Activated CD4-positive, alpha-beta T cell treated with anti-CD3 and anti-CD28 coated beads for 36 hours (primary cell): ENCODE data around the gene PHC2. TPM values are rescaled to one million over a fixed set of nuclear protein-coding genes. Genes with fewer than 3 reads are reported as not detected.

Experiments used
- ATAC-seq: fragments of 200-7000 bp; cut with Tn5 transposase; one replicate; pipeline ENCODE4 v1.10.0; 2021; ENCODE audit warnings: mild to moderate bottlenecking, moderate library complexity
- CTCF ChIA-PET: fragments of 350-600 bp; sonication (Branson Sonifier 250); formaldehyde crosslinking; loops from one replicate; lab custom pipeline; 2021; ENCODE audit warnings: antibody characterized with exemption; lab: Charles Lee
- POLR2A ChIA-PET: fragments of 350-600 bp; sonication (Branson Sonifier 250); formaldehyde crosslinking; loops from one replicate; lab custom pipeline; 2021; ENCODE audit warnings: antibody characterized with exemption, inconsistent platforms; lab: Charles Lee
- DNase-seq: peaks from one replicate; pipeline ENCODE4 v3.0.0-alpha.2; 2020
- H3K27ac Mint-ChIP-seq: one replicate; pipeline ENCODE4 v1.8.0; 2021; ENCODE audit warnings: mixed read lengths
- H3K27me3 Mint-ChIP-seq: one replicate; pipeline ENCODE4 v1.8.0; 2021; ENCODE audit warnings: mixed read lengths
- H3K36me3 Mint-ChIP-seq: one replicate; pipeline ENCODE4 v1.8.0; 2021; ENCODE audit warnings: low read depth, mixed read lengths
- H3K4me1 Mint-ChIP-seq: one replicate; pipeline ENCODE4 v1.8.0; 2021; ENCODE audit warnings: mixed read lengths
- H3K4me3 Mint-ChIP-seq: one replicate; pipeline ENCODE4 v1.8.0; 2021; ENCODE audit warnings: mild to moderate bottlenecking, moderate library complexity, mixed read lengths
- H3K9me3 Mint-ChIP-seq: one replicate; pipeline ENCODE4 v1.8.0; 2021; ENCODE audit warnings: low read depth, mixed read lengths
- intact Hi-C, 2 experiments: fragments of 100-400 bp; cut with DNase I in 1 of 2; cut with micrococcal nuclease in 1 of 2; formaldehyde crosslinking; loops; one replicate each; pipeline versions ENCODE4 v1.14.2 to v1.15.1; 2022 to 2024; cut with DNase I, micrococcal nuclease
- total RNA-seq, 2 experiments: library from RNA; stranded (reverse); gene quantifications; one replicate each; pipeline ENCODE4 v1.2.3, GENCODE V29; 2021

PHC2 gene
- total RNA-seq, 2 experiments from 2014 or later: 23.8 to 28.4 TPM

DNA sequence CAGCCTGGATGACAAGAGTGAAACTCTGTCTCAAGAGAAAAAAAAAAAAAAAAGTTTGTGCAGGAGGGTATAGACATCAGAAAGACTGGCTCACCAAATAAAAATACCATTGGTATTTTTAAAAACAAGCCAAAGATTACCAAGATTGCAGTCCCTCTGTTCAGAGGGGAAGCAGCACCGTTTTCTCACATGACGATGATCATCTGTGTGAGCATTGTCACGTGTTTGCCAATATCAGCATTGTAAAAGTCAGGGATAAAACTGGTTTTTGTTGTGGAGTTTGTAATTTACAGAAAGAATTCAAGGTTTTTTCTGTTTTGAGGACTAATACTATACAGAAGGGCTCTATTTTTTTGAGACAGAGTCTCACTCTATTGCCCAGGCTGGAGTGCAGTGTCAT is 148.1 kb downstream of the PHC2 start:
- CTCF ChIA-PET: interaction anchor here (1.5 kb wide), 1 partner anchor 13 kb away, joined by 4 read pairs; no protein-coding TSS in a partner anchor
- intact Hi-C loops: no loop called here
- H3K9me3 Mint-ChIP-seq: no peaks in the 10 kb centered on the region

GRCh38 chr1:33281554-33282303 is 149.2 kb downstream of the PHC2 start:
- Mint-ChIP-seq H3K27me3 (no peaks in the 10 kb centered on the region), H3K9me3 (no peaks in the 10 kb centered on the region), H3K4me3 (no peak overlapping the region), H3K36me3 (peaks cover 9% of the 10 kb centered on the region), H3K4me1 (no peaks in the 10 kb centered on the region), H3K27ac (no peak overlapping the region)
- no peak for ATAC-seq
- POLR2A ChIA-PET: no interaction called here
- intact Hi-C loops: no loop called here
- CTCF ChIA-PET: no interaction called here
- no peak for DNase-seq

More for the DNA sequence above, 148.1 kb downstream of the PHC2 start:
- Mint-ChIP-seq H3K27me3 (no peaks in the 10 kb centered on the region), H3K27ac (no peak overlapping the region), H3K4me1 (no peaks in the 10 kb centered on the region), H3K36me3 (peaks cover 6% of the 10 kb centered on the region), H3K4me3 (no peak overlapping the region)
- DNase-seq: no peak
- POLR2A ChIA-PET: no interaction called here
- ATAC-seq: no peak

DNA sequence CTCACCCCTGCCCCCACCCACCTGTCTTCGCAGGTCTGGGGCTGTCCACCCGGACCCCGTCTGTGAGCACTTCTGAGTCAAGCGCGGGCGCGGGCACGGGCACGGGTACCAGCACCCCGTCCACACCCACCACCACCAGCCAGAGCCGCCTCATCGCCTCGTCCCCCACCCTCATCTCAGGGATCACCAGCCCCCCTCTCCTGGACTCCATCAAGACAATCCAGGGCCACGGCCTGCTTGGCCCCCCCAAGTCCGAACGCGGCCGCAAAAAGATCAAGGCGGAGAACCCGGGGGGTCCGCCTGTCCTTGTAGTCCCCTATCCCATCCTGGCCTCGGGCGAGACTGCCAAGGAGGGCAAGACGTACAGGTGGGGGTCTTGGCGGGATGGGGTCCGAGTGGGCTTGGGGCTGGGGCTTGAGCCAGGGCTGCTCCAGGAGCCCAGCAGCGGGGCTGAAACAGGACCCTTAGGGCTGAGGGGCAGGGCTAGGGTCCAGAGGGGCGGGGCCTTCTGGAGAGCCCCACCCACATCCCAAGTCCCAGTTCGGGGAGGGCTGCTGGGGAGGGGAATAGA is 150.7 kb downstream of the PHC2 start:
- H3K36me3 Mint-ChIP-seq: peaks cover 10% of the 10 kb centered on the region
- no peak overlapping the region for H3K27ac Mint-ChIP-seq
- ATAC-seq: no peak
- H3K4me1 Mint-ChIP-seq: no peaks in the 10 kb centered on the region
- DNase-seq: no peak
- H3K4me3 Mint-ChIP-seq: no peak overlapping the region
- ChIA-PET CTCF (no interaction called here), POLR2A (no interaction called here)
- intact Hi-C loops: no loop called here
- no peaks in the 10 kb centered on the region for H3K27me3 Mint-ChIP-seq
- no peaks in the 10 kb centered on the region for H3K9me3 Mint-ChIP-seq

- DNase-seq (no peak), ATAC-seq (no peak)
- H3K36me3 Mint-ChIP-seq: peaks cover 10% of the 10 kb centered on the region
- CTCF ChIA-PET: interaction anchor here (1.1 to 1.8 kb wide), 2 partner anchors 18 to 20 kb away, joined by 3 to 9 read pairs; no protein-coding TSS in a partner anchor
- no peaks in the 10 kb centered on the region for H3K27me3 Mint-ChIP-seq
- no peak overlapping the region for H3K4me3 Mint-ChIP-seq
- H3K9me3 Mint-ChIP-seq: no peaks in the 10 kb centered on the region
- peaks cover 13% of the 10 kb centered on the region for H3K4me1 Mint-ChIP-seq
- no peak overlapping the region for H3K27ac Mint-ChIP-seq
- intact Hi-C loops: no loop called here
- POLR2A ChIA-PET: no interaction called here
Measured at GRCh38 chr1:33277488-33278084, 153.3 kb downstream of the PHC2 start.

GRCh38 chr1:33276573-33277298 is 154.2 kb downstream of the PHC2 start:
- Mint-ChIP-seq H3K4me3 (no peak overlapping the region), H3K27ac (no peak overlapping the region), H3K4me1 (peaks cover 17% of the 10 kb centered on the region), H3K36me3 (peaks cover 7% of the 10 kb centered on the region), H3K27me3 (no peaks in the 10 kb centered on the region), H3K9me3 (no peaks in the 10 kb centered on the region)
- no peak for ATAC-seq
- no peak for DNase-seq
- POLR2A ChIA-PET: no interaction called here
- CTCF ChIA-PET: interaction anchor here (0.6 to 1.8 kb wide), 3 partner anchors 19 to 76 kb away, joined by 3 to 9 read pairs (median 3); no protein-coding TSS in a partner anchor
- intact Hi-C loops: no loop called here

- ChIA-PET POLR2A (no interaction called here), CTCF (no interaction called here)
- Mint-ChIP-seq H3K9me3 (no peaks in the 10 kb centered on the region), H3K27ac (no peak overlapping the region), H3K4me1 (peaks cover 22% of the 10 kb centered on the region), H3K36me3 (peaks cover 4% of the 10 kb centered on the region), H3K27me3 (no peaks in the 10 kb centered on the region), H3K4me3 (no peak overlapping the region)
- no peak for DNase-seq
- no peak for ATAC-seq
- intact Hi-C loops: no loop called here
Measured at GRCh38 chr1:33275706-33276572, 155.0 kb downstream of the PHC2 start.

GRCh38 chr1:33275195-33275594 is 155.7 kb downstream of the PHC2 start:
- POLR2A ChIA-PET: no interaction called here
- H3K4me1 Mint-ChIP-seq: peaks cover 22% of the 10 kb centered on the region
- H3K4me3 Mint-ChIP-seq: no peak overlapping the region
- CTCF ChIA-PET: interaction anchor here (0.5 to 1.4 kb wide), 2 partner anchors 21 to 250 kb away, joined by 3 to 4 read pairs; no protein-coding TSS in a partner anchor
- H3K36me3 Mint-ChIP-seq: peaks cover 4% of the 10 kb centered on the region
- intact Hi-C loops: no loop called here
- no peak overlapping the region for H3K27ac Mint-ChIP-seq
- H3K27me3 Mint-ChIP-seq: no peaks in the 10 kb centered on the region
- ATAC-seq: no peak
- no peaks in the 10 kb centered on the region for H3K9me3 Mint-ChIP-seq
- DNase-seq: no peak

- no peaks in the 10 kb centered on the region for H3K27me3 Mint-ChIP-seq
- ATAC-seq (no peak), DNase-seq (no peak)
- H3K36me3 Mint-ChIP-seq: peaks cover 4% of the 10 kb centered on the region
- ChIA-PET POLR2A (no interaction called here), CTCF (interaction anchor here (0.9 to 1.4 kb wide), 2 partner anchors 17 to 21 kb away, joined by 3 read pairs; no protein-coding TSS in a partner anchor)
- no peaks in the 10 kb centered on the region for H3K9me3 Mint-ChIP-seq
- peak overlapping the region; percentile 29 for H3K27ac Mint-ChIP-seq
- H3K4me1 Mint-ChIP-seq: peaks cover 22% of the 10 kb centered on the region
- no peak overlapping the region for H3K4me3 Mint-ChIP-seq
- intact Hi-C loops: no loop called here
Measured at GRCh38 chr1:33274446-33274845, 156.4 kb downstream of the PHC2 start.

DNA sequence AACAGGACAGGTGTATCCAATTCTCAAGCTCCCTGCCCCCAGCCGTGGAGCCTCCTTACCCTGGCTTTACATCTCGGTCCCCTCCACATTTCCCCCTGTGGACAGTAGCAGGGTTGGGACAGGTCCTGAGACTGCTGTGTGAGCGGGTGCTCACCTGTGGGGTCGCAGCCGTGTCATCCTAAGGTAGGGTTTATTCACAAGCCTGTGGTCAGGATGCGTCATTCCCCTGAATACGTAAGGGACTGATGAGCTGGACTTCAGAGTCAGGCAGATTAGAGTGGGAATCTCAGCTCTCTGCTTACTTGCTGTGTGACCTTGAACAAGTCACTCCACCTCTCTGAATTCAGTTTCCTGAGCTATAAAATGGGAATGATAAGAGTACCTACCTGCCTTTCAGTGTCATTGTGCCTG is 156.9 kb downstream of the PHC2 start:
- peaks cover 22% of the 10 kb centered on the region for H3K4me1 Mint-ChIP-seq
- peak overlapping the region; percentile 29 for H3K27ac Mint-ChIP-seq
- DNase-seq: no peak
- ChIA-PET CTCF (interaction anchor here (0.6 to 1.4 kb wide), 5 partner anchors 13 to 753 kb away, joined by 3 to 5 read pairs (median 3); no protein-coding TSS in a partner anchor), POLR2A (no interaction called here)
- no peak overlapping the region for H3K4me3 Mint-ChIP-seq
- no peak for ATAC-seq
- no peaks in the 10 kb centered on the region for H3K9me3 Mint-ChIP-seq
- no peaks in the 10 kb centered on the region for H3K27me3 Mint-ChIP-seq
- intact Hi-C loops: no loop called here
- peaks cover 4% of the 10 kb centered on the region for H3K36me3 Mint-ChIP-seq
